Esophagus squamous epithelium (tissue), 4 donors: ENCODE results near the gene ZFC3H1.

Source experiments
- POLR2A ChIP-seq, 4 donors: fragments of 450-650 bp; IDR thresholded peaks; one replicate each; pipeline ENCODE4 v1.6.1; 2017; ENCODE audit warnings: antibody characterized with exemption in 4 of 4, mild to moderate bottlenecking in 4 of 4, moderate library complexity in 3 of 4
- TF ChIP-seq, protein P1 (sequence below), 6 experiments: fragments of 450-650 bp in 4 of 6; fragments of 200-600 bp in 2 of 6; sonication (generic) in 2 of 6; IDR thresholded peaks; one replicate each; pipeline ENCODE4 v1.5.1; 2016 to 2019; ENCODE audit warnings: antibody characterized with exemption in 6 of 6, mild to moderate bottlenecking in 4 of 6, moderate library complexity in 4 of 6

GRCh38 chr12:71626098-71626497 is 37.5 kb downstream of the ZFC3H1 start:
- TF ChIP-seq, protein P1, sequence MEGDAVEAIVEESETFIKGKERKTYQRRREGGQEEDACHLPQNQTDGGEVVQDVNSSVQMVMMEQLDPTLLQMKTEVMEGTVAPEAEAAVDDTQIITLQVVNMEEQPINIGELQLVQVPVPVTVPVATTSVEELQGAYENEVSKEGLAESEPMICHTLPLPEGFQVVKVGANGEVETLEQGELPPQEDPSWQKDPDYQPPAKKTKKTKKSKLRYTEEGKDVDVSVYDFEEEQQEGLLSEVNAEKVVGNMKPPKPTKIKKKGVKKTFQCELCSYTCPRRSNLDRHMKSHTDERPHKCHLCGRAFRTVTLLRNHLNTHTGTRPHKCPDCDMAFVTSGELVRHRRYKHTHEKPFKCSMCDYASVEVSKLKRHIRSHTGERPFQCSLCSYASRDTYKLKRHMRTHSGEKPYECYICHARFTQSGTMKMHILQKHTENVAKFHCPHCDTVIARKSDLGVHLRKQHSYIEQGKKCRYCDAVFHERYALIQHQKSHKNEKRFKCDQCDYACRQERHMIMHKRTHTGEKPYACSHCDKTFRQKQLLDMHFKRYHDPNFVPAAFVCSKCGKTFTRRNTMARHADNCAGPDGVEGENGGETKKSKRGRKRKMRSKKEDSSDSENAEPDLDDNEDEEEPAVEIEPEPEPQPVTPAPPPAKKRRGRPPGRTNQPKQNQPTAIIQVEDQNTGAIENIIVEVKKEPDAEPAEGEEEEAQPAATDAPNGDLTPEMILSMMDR (IDR thresholded peaks at IDR 0.05) = no peak
- TF ChIP-seq POLR2A (IDR thresholded peaks at IDR 0.05) = no peak
